Hair follicular keratinocyte (primary cell): ENCODE measurements around the gene HBE1. TPM values are rescaled to one million over a fixed set of nuclear protein-coding genes. Genes with fewer than 3 reads are reported as not detected.

ENCODE experiments used
- total RNA-seq: library from RNA; depleted of rRNA; stranded (reverse); fragments of >200 nt; gene quantifications from 2 replicates; pipeline ENCODE4 v1.2.3, GENCODE V29; 2015

HBE1 gene
- total RNA-seq, result not detected in 2 replicates

GRCh38 chr11:5269715-5270147 lies at the start of gene HBE1:
Gene HBE1 (minus strand): TSS chr11:5269945. CDS start chr11:5269890, 55 bp downstream.

GRCh38 chr11:5301846-5302245 lies 32.1 kb upstream of the HBE1 start, which contains the start of gene OR51B4:
Gene OR51B4 (minus strand): TSS chr11:5301946. CDS start chr11:5301946, 0 bp downstream.

GRCh38 chr11:5254646-5255413 lies 14.9 kb downstream of the HBE1 start, which contains the start of gene HBG2:
Gene HBG2 (minus strand): TSS chr11:5254781. CDS start chr11:5254728, 53 bp downstream.

GRCh38 chr11:5249807-5250396 lies 19.8 kb downstream of the HBE1 start, which contains the start of gene HBG1:
Gene HBG1 (minus strand): TSS chr11:5249857. CDS start chr11:5249804, 53 bp downstream.

GRCh38 chr11:5234381-5234834 lies 35.3 kb downstream of the HBE1 start, which contains the start of gene HBD:
Gene HBD (minus strand): TSS chr11:5234483. CDS start chr11:5234433, 50 bp downstream.

GRCh38 chr11:5226732-5227310 lies 42.9 kb downstream of the HBE1 start, which contains the start of gene HBB:
Gene HBB (minus strand): TSS chr11:5227071. CDS start chr11:5227021, 50 bp downstream.

Other genes starting within 250 kb of the HBE1 start
- gene OR52J3, start 223.4 kb downstream of the HBE1 start, total RNA-seq, result not detected in 2 replicates
- gene OR52E2, start 210.3 kb downstream of the HBE1 start, total RNA-seq, result not detected in 2 replicates
- gene OR52E1, start 200.4 kb downstream of the HBE1 start, total RNA-seq, result not detected in 2 replicates
- gene OR52A5, start 131.6 kb downstream of the HBE1 start, total RNA-seq, result not detected in 2 replicates
- not detected in 2 replicates for gene OR52A1, start 115.2 kb downstream of the HBE1 start, total RNA-seq
- not detected in 2 replicates for gene OR51V1, start 69.3 kb downstream of the HBE1 start, total RNA-seq
- not detected in 2 replicates for gene HBB, start 42.9 kb downstream of the HBE1 start, total RNA-seq
- not detected in 2 replicates for gene HBD, start 35.5 kb downstream of the HBE1 start, total RNA-seq
- not detected in 2 replicates for gene HBG1, start 20.1 kb downstream of the HBE1 start, total RNA-seq
- not detected in 2 replicates for gene HBG2, start 15.2 kb downstream of the HBE1 start, total RNA-seq
- gene OR51B4, start 32.0 kb upstream of the HBE1 start, total RNA-seq, result not detected in 2 replicates
- gene OR51B2, start 54.4 kb upstream of the HBE1 start, total RNA-seq, result not detected in 2 replicates
- not detected in 2 replicates for gene OR51B5, start 73.6 kb upstream of the HBE1 start, total RNA-seq
- gene OR51B6, start 81.6 kb upstream of the HBE1 start, total RNA-seq, result not detected in 2 replicates
- not detected in 2 replicates for gene OR51M1, start 113.9 kb upstream of the HBE1 start, total RNA-seq
- not detected in 2 replicates for gene OR51Q1, start 152.2 kb upstream of the HBE1 start, total RNA-seq
- not detected in 2 replicates for gene OR51I1, start 171.6 kb upstream of the HBE1 start, total RNA-seq
- gene OR51I2, start 179.4 kb upstream of the HBE1 start, total RNA-seq, result not detected in 2 replicates
- not detected in 2 replicates for gene OR52D1, start 218.7 kb upstream of the HBE1 start, total RNA-seq
- not detected in 2 replicates for gene UBQLN3, start 240.0 kb upstream of the HBE1 start, total RNA-seq
- not detected in 2 replicates for gene UBQLNL, start 246.8 kb upstream of the HBE1 start, total RNA-seq